Natural killer cell (primary cell): Measurements from ENCODE around the gene FCHO2. TPM values are rescaled to one million over a fixed set of nuclear protein-coding genes. Genes with fewer than 3 reads are reported as not detected.

ENCODE experiments used
- ATAC-seq, 3 donors: fragments of 150-1000 bp in 2 of 3; fragments of 200-7000 bp in 1 of 3; cut with Tn5 transposase; 1 replicate in 1 of 3; 2 replicates in 2 of 3; pipeline ENCODE4 v1.10.0; 2021; ENCODE audit warnings: mild to moderate bottlenecking in 2 of 3, moderate library complexity in 2 of 3
- DNase-seq, 2 donors: peaks; one replicate each; pipeline versions ENCODE4 v3.0.0 to v3.0.0-alpha.2; 2013 to 2021; ENCODE audit warnings: mixed read lengths in 1 of 2
- H3K27ac ChIP-seq: one replicate; pipeline ENCODE4 v1.5.1; 2013; ENCODE audit warnings: mild to moderate bottlenecking, low read length
- H3K27me3 ChIP-seq: one replicate; pipeline ENCODE4 v1.6.1; 2013; ENCODE audit warnings: low read length; ENCODE audit not compliant: control insufficient read depth, insufficient read depth
- H3K36me3 ChIP-seq: one replicate; pipeline ENCODE4 v1.6.1; 2013; ENCODE audit warnings: low read length; ENCODE audit not compliant: control insufficient read depth, insufficient read depth
- H3K4me1 ChIP-seq: one replicate; pipeline ENCODE4 v1.6.1; 2013; ENCODE audit warnings: low read length; ENCODE audit not compliant: control insufficient read depth, insufficient read depth
- H3K4me3 ChIP-seq: one replicate; pipeline ENCODE4 v1.5.1; 2013; ENCODE audit warnings: low read length
- H3K9me3 ChIP-seq: one replicate; pipeline ENCODE4 v1.6.1; 2013; ENCODE audit warnings: low read length; ENCODE audit not compliant: control insufficient read depth, insufficient read depth
- H3K27ac Mint-ChIP-seq, 2 donors: one replicate each; pipeline ENCODE4 v1.8.0; 2022; ENCODE audit warnings: mild to moderate bottlenecking in 2 of 2, mixed read lengths in 2 of 2, moderate library complexity in 1 of 2
- H3K27me3 Mint-ChIP-seq, 2 donors: one replicate each; pipeline ENCODE4 v1.8.0; 2022; ENCODE audit warnings: low read depth in 2 of 2, mixed read lengths in 2 of 2
- H3K36me3 Mint-ChIP-seq: one replicate; pipeline ENCODE4 v1.8.0; 2022; ENCODE audit warnings: mixed read lengths
- H3K4me1 Mint-ChIP-seq, 2 donors: one replicate each; pipeline ENCODE4 v1.8.0; 2022; ENCODE audit warnings: mixed read lengths in 2 of 2
- H3K4me3 Mint-ChIP-seq: one replicate; pipeline ENCODE4 v1.8.0; 2022; ENCODE audit warnings: mild to moderate bottlenecking, moderate library complexity, mixed read lengths
- H3K9me3 Mint-ChIP-seq, 2 donors: one replicate each; pipeline ENCODE4 v1.8.0; 2022; ENCODE audit warnings: mixed read lengths in 2 of 2
- CTCF ChIP-seq: fragments of 200-600 bp; IDR thresholded peaks from one replicate; pipeline ENCODE4 v1.8.0; 2022; ENCODE audit warnings: antibody characterized with exemption
- WGBS: methylation state at CpG from one replicate; pipeline ENCODE4 v1.1.7; 2013; ENCODE audit warnings: missing lambda C conversion rate; ENCODE audit not compliant: insufficient coverage; 5-methylcytosine and 5-hydroxymethylcytosine counted together
- intact Hi-C: fragments of 100-400 bp; cut with micrococcal nuclease; formaldehyde crosslinking; loops from one replicate; pipeline ENCODE4 v1.14.2; 2022
- total RNA-seq, 4 donors: library from RNA; stranded (reverse); fragments of 120-200 nt in 1 of 4; gene quantifications; one replicate each; pipeline versions ENCODE4 v1.2.3 to v1.2.4, GENCODE V29; 2013 to 2022

Gene FCHO2
- total RNA-seq, 3 donors from 2014 or later (not counting 1 experiment from before 2014, with no cell fraction given): 18.5 to 23.4 (median 22.7) TPM

GRCh38 chr5:73044546-73044945 is 88.7 kb downstream of the FCHO2 start:
- Histone ChIP-seq H3K27ac (no peak overlapping the region), H3K4me1 (no peaks in the 10 kb centered on the region), H3K36me3 (no peaks in the 10 kb centered on the region), H3K9me3 (no peaks in the 10 kb centered on the region), H3K4me3 (no peak overlapping the region), H3K27me3 (no peaks in the 10 kb centered on the region)
- H3K4me3 Mint-ChIP-seq: no peak overlapping the region
- peaks cover 0 to 5% of the 10 kb centered on the region in 2 donors for H3K9me3 Mint-ChIP-seq
- peaks cover 14% of the 10 kb centered on the region for H3K36me3 Mint-ChIP-seq
- no peaks in the 10 kb centered on the region for H3K27me3 Mint-ChIP-seq
- H3K27ac Mint-ChIP-seq: no peak overlapping the region
- ATAC-seq (no peak), DNase-seq (no peak)
- no peak for TF ChIP-seq CTCF
- intact Hi-C loops: no loop called here
- no peaks in the 10 kb centered on the region for H3K4me1 Mint-ChIP-seq

GRCh38 chr5:73045623-73046022 is 89.8 kb downstream of the FCHO2 start:
- H3K4me3 Mint-ChIP-seq: no peak overlapping the region
- Histone ChIP-seq H3K36me3 (no peaks in the 10 kb centered on the region), H3K4me1 (no peaks in the 10 kb centered on the region), H3K27me3 (no peaks in the 10 kb centered on the region), H3K4me3 (no peak overlapping the region), H3K27ac (no peak overlapping the region), H3K9me3 (no peaks in the 10 kb centered on the region)
- intact Hi-C loops: no loop called here
- H3K4me1 Mint-ChIP-seq: no peaks in the 10 kb centered on the region
- H3K36me3 Mint-ChIP-seq: peaks cover 14% of the 10 kb centered on the region
- DNase-seq (no peak), ATAC-seq (no peak)
- H3K27me3 Mint-ChIP-seq: no peaks in the 10 kb centered on the region
- 100% methylated on average over 1 of the region's 1 CpG for WGBS
- H3K27ac Mint-ChIP-seq: no peak overlapping the region
- peaks cover 0 to 5% of the 10 kb centered on the region in 2 donors for H3K9me3 Mint-ChIP-seq
- TF ChIP-seq CTCF: no peak

- TF ChIP-seq CTCF: no peak
- ATAC-seq (no peak), DNase-seq (no peak)
- no peaks in the 10 kb centered on the region for H3K4me1 Mint-ChIP-seq
- WGBS: 89% methylated on average over 2 of the region's 2 CpGs
- H3K9me3 Mint-ChIP-seq: no peaks in the 10 kb centered on the region
- Histone ChIP-seq H3K27me3 (no peaks in the 10 kb centered on the region), H3K9me3 (no peaks in the 10 kb centered on the region), H3K4me3 (no peak overlapping the region), H3K36me3 (no peaks in the 10 kb centered on the region), H3K27ac (no peak overlapping the region), H3K4me1 (no peaks in the 10 kb centered on the region)
- no peaks in the 10 kb centered on the region for H3K27me3 Mint-ChIP-seq
- H3K27ac Mint-ChIP-seq: no peak overlapping the region
- no peaks in the 10 kb centered on the region for H3K36me3 Mint-ChIP-seq
- intact Hi-C loops: no loop called here
- H3K4me3 Mint-ChIP-seq: no peak overlapping the region
These were observed 105.8 kb downstream of the FCHO2 start for GRCh38 chr5:73061593-73061992.

- ATAC-seq: no peak
- Histone ChIP-seq H3K9me3 (no peaks in the 10 kb centered on the region), H3K4me1 (no peaks in the 10 kb centered on the region), H3K4me3 (no peak overlapping the region), H3K27ac (no peak overlapping the region), H3K36me3 (no peaks in the 10 kb centered on the region), H3K27me3 (no peaks in the 10 kb centered on the region)
- WGBS: 78% methylated on average over 2 of the region's 2 CpGs
- Mint-ChIP-seq H3K27me3 (no peaks in the 10 kb centered on the region), H3K27ac (no peak overlapping the region), H3K4me3 (no peak overlapping the region), H3K9me3 (no peaks in the 10 kb centered on the region), H3K4me1 (no peaks in the 10 kb centered on the region), H3K36me3 (no peaks in the 10 kb centered on the region)
- intact Hi-C loops: no loop called here
- TF ChIP-seq CTCF: no peak
- DNase-seq: no peak
These were observed 110.6 kb downstream of the FCHO2 start for GRCh38 chr5:73066466-73066865.
